Cardiac muscle cell (in vitro differentiated cells and primary cell): ENCODE measurements around the gene MYOC. TPM values are rescaled to one million over a fixed set of nuclear protein-coding genes. Genes with fewer than 3 reads are reported as not detected.

Experiments used
- DNase-seq, 2 donors: peaks; one replicate each; pipeline versions ENCODE4 v3.0.0 to v3.0.0-alpha.2; 2010 to 2017; ENCODE audit warnings: low read depth in 1 of 2, low spot score in 1 of 2
- H3K27ac ChIP-seq: fragments of 200-600 bp; sonication (generic); 2 replicates; pipeline ENCODE4 v1.5.1; 2016
- H3K27me3 ChIP-seq: fragments of 200-600 bp; sonication (generic); 2 replicates; pipeline ENCODE4 v1.6.0; 2016; ENCODE audit warnings: control low read depth
- H3K36me3 ChIP-seq: fragments of 200-600 bp; sonication (generic); 2 replicates; pipeline ENCODE4 v1.5.1; 2016; ENCODE audit warnings: control low read depth
- H3K4me1 ChIP-seq: fragments of 200-600 bp; sonication (generic); 2 replicates; pipeline ENCODE4 v1.8.1; 2017; ENCODE audit warnings: low read depth, mild to moderate bottlenecking, mixed run types
- H3K4me3 ChIP-seq: fragments of 200-600 bp; sonication (generic); 2 replicates; pipeline ENCODE4 v1.5.1; 2016; ENCODE audit warnings: mild to moderate bottlenecking
- H3K9me3 ChIP-seq: fragments of 200-600 bp; sonication (generic); 2 replicates; pipeline ENCODE4 v1.5.1; 2017; ENCODE audit warnings: low read depth, mild to moderate bottlenecking, control low read depth
- polyA plus RNA-seq: library from polyadenylated mRNA; unstranded; fragments of >200 nt; fragmentation: Nextera tagmentation; extraction: Ambion mirVana; gene quantifications from 2 replicates; pipeline ENCODE4 v1.2.1, GENCODE V29; 2016
- total RNA-seq: library from RNA; depleted of rRNA; stranded (reverse); fragments of >200 nt; gene quantifications from 2 replicates; pipeline ENCODE4 v1.2.3, GENCODE V29; 2016
- TF ChIP-seq, protein P1 (sequence below): IDR thresholded peaks from 2 replicates; pipeline ENCODE4 v1.5.1; 2012; ENCODE audit warnings: low read depth, mild to moderate bottlenecking, low read length

Gene MYOC
- total and polyA plus RNA-seq, 2 experiments from 2014 or later: 0.12 TPM; not detected in 1

DNA sequence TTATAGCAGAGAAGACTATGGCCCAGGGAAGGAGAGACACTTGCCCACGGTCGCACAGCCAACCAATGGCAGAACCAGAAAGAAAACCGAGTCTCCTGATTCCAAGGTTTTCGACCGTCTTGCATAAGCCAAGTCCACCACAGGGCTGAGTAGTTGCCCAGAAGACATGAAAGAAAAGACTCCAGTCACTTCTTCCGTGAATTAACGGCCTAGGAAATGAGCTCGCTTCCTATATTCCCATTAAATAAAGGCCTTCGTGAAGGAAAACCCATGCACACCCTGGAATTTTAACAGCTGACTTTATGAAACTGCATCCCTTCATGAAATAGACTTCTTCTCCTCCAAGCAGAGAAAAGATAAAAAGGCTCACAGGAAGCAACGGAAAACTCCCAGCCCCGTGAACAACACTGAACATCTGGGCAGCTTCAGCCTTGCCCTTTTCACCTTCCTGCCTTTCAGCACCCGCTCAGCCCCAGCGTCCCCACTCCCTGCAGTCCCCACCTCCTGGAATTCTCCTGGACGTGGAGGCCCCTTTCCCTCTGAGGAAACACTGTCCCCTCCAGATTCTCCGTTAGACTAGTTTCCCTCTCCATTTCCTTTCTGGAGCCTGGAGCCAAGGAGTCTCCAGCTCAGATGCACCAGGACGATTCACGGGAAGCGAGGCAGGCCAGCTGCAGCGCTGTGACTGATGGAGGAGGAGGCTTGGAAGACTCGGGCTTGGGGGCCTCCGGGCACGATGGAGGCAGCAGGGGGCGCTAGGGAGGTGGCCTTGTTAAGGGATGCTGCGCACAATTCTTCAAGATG is 2.7 kb upstream of the MYOC start:
- Histone ChIP-seq H3K27me3 (no peaks in the 10 kb centered on the region), H3K4me3 (peak overlapping the region; percentile 4), H3K27ac (peak overlapping the region; percentile 98), H3K36me3 (no peaks in the 10 kb centered on the region), H3K4me1 (peaks cover 26% of the 10 kb centered on the region), H3K9me3 (no peaks in the 10 kb centered on the region)
- peak; percentile 86 to 94 for DNase-seq
- TF ChIP-seq, protein P1, sequence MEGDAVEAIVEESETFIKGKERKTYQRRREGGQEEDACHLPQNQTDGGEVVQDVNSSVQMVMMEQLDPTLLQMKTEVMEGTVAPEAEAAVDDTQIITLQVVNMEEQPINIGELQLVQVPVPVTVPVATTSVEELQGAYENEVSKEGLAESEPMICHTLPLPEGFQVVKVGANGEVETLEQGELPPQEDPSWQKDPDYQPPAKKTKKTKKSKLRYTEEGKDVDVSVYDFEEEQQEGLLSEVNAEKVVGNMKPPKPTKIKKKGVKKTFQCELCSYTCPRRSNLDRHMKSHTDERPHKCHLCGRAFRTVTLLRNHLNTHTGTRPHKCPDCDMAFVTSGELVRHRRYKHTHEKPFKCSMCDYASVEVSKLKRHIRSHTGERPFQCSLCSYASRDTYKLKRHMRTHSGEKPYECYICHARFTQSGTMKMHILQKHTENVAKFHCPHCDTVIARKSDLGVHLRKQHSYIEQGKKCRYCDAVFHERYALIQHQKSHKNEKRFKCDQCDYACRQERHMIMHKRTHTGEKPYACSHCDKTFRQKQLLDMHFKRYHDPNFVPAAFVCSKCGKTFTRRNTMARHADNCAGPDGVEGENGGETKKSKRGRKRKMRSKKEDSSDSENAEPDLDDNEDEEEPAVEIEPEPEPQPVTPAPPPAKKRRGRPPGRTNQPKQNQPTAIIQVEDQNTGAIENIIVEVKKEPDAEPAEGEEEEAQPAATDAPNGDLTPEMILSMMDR: peak; percentile 96

DNA sequence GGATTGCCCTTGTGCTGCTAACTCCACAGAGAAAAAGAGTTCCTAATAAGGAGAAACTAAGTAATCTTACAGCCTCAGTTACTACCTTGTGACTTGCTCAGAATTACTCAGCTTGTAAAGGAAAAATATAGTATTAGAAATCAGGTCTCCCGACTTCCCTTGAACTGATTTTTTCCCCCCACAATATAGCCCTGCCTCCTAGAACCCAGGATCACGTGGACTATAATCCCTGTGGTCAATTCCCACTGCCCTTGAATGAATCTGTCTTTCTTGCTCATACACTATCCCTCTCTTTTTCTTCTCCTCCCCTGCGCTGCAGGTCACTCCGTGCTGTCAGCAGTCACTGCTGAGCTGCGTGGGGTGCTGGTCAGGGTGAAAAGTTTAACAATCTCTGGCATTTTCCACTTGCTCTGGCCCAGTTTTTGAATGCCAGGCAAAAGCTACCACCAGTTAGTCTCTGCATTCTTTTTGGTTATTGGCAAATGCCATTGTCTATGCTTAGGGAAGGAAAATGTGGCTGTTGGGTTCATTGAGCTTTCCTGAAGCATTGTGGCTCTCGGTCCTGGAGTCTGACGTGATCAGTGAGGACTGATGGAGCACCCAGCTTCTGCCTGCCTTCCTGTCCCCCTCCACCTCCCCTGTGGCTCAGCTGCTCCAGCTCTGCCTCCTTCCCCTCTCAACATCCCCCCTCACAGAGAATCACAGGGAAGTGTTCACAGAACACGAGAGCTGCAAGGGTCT is 1.9 kb upstream of the MYOC start:
- DNase-seq: peak; percentile 56 to 79
- no peaks in the 10 kb centered on the region for H3K9me3 ChIP-seq
- TF ChIP-seq, protein P1: no peak
- peak overlapping the region; percentile 98 for H3K27ac ChIP-seq
- peaks cover 26% of the 10 kb centered on the region for H3K4me1 ChIP-seq
- H3K36me3 ChIP-seq: no peaks in the 10 kb centered on the region
- no peaks in the 10 kb centered on the region for H3K27me3 ChIP-seq
- no peak overlapping the region for H3K4me3 ChIP-seq

DNA sequence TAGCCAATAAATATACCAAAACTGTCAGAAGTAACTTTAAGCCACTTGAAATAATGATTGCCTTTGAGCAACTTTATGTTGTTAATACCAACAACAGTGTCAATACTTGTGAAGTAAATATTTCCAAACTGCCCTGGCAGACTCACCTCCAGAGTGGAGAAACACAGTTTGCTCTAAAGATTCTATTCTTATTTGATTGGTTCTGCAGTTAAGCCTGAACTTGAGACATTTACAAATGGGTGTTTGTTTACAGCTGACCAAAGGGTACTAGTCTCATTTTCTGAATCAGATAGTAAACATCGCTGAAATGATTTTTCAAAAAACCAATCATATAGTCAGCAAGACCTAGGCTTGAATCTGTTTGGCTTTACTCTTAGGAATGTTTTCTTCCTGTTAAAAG is 1.3 kb upstream of the MYOC start:
- Histone ChIP-seq H3K9me3 (no peaks in the 10 kb centered on the region), H3K4me3 (no peak overlapping the region), H3K27me3 (no peaks in the 10 kb centered on the region), H3K36me3 (no peaks in the 10 kb centered on the region), H3K4me1 (peaks cover 26% of the 10 kb centered on the region), H3K27ac (peak overlapping the region; percentile 98)
- TF ChIP-seq, protein P1: no peak
- DNase-seq: no peak

DNA sequence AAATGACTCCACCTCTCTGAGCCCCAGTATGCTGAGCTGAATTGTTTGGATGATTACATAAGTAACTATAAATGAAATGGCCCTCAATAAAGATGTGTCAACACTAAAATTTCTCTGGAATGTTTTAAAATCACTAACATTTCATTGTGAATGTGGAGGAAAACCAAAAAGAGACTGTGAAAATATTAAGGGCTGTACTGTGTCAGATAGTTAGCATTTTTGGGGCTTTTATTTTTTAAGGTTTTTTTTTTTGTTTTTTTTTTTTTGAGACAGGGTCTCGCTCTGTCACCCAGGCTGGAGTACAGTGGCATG is 6.3 kb downstream of the MYOC start:
- H3K27ac ChIP-seq: no peak overlapping the region
- no peaks in the 10 kb centered on the region for H3K27me3 ChIP-seq
- H3K4me3 ChIP-seq: no peak overlapping the region
- H3K36me3 ChIP-seq: no peaks in the 10 kb centered on the region
- no peaks in the 10 kb centered on the region for H3K4me1 ChIP-seq
- no peak for DNase-seq
- TF ChIP-seq, protein P1: no peak
- H3K9me3 ChIP-seq: no peaks in the 10 kb centered on the region

DNA sequence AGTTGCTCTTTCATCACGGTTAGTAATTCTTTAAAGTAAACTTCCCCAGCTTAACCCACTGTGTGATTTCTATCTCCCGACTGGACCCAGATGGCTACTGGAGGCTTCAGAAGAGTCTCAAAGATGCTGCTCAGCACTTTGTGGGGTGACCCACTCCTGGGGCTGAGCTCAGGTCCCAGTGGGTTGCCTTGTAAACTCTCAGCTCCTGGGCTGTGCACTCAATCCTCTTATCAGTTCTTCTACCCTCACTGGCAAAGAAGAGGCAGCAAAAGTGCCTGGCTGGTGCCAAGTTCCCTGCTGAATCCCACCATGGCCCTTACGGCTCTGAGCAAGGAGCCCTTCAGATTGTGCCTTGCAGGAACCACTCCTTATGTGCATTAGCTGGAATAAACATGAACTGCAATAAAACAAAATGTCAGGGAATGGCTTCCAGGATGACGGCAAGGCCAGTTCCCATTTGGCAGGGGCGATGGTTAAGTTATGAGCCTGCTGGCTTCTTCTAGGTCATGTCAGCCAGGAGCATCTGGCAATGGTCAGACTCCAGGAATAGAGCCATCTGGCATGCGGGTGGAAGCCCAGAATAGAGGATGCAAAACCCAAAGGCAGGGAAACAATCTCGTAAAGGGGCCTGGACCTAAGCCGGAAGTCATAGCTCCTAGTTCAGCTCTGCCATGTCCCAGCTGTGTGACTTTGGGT is 6.8 kb downstream of the MYOC start:
- Histone ChIP-seq H3K27ac (no peak overlapping the region), H3K27me3 (no peaks in the 10 kb centered on the region), H3K4me3 (no peak overlapping the region), H3K36me3 (no peaks in the 10 kb centered on the region), H3K9me3 (no peaks in the 10 kb centered on the region), H3K4me1 (no peaks in the 10 kb centered on the region)
- TF ChIP-seq, protein P1: no peak
- peak in 1 of 2 donors; percentile 76 for DNase-seq
